Nephron (organoid): Measurements from ENCODE around the gene SFXN5.
A peak's percentile ranks its signal among the peaks of the same experiment; 100 is the strongest.

Experiments used
- H3K27ac Mint-ChIP-seq, 3 experiments: 2 replicates each; pipeline ENCODE4 v1.8.0; 2020; ENCODE audit warnings: mixed read lengths in 3 of 3, mild to moderate bottlenecking in 2 of 3, moderate library complexity in 1 of 3
- H3K27me3 Mint-ChIP-seq: 2 replicates; pipeline ENCODE4 v1.8.0; 2021; ENCODE audit warnings: low read depth, mild to moderate bottlenecking, moderate library complexity, mixed read lengths
- H3K36me3 Mint-ChIP-seq: 2 replicates; pipeline ENCODE4 v1.8.0; 2020; ENCODE audit warnings: low read depth, mixed read lengths
- H3K4me1 Mint-ChIP-seq: 2 replicates; pipeline ENCODE4 v1.8.0; 2020; ENCODE audit warnings: mixed read lengths
- H3K4me3 Mint-ChIP-seq, 3 experiments: 2 replicates each; pipeline ENCODE4 v1.8.0; 2020; ENCODE audit warnings: mild to moderate bottlenecking in 3 of 3, mixed read lengths in 3 of 3, moderate library complexity in 2 of 3
- H3K9me3 Mint-ChIP-seq: 2 replicates; pipeline ENCODE4 v1.8.0; 2020; ENCODE audit warnings: mixed read lengths
- TF ChIP-seq, protein P1 (sequence below), 3 experiments: fragments of 200-600 bp; sonication (generic); IDR thresholded peaks; one replicate each; pipeline ENCODE4 v1.5.0; 2021; ENCODE audit warnings: antibody characterized with exemption in 3 of 3; ENCODE audit not compliant: unreplicated experiment in 3 of 3

The SFXN5 gene

GRCh38 chr2:72935611-72935957 is 135.9 kb downstream of the SFXN5 start:
- H3K4me3 Mint-ChIP-seq, result no peak overlapping the region

DNA sequence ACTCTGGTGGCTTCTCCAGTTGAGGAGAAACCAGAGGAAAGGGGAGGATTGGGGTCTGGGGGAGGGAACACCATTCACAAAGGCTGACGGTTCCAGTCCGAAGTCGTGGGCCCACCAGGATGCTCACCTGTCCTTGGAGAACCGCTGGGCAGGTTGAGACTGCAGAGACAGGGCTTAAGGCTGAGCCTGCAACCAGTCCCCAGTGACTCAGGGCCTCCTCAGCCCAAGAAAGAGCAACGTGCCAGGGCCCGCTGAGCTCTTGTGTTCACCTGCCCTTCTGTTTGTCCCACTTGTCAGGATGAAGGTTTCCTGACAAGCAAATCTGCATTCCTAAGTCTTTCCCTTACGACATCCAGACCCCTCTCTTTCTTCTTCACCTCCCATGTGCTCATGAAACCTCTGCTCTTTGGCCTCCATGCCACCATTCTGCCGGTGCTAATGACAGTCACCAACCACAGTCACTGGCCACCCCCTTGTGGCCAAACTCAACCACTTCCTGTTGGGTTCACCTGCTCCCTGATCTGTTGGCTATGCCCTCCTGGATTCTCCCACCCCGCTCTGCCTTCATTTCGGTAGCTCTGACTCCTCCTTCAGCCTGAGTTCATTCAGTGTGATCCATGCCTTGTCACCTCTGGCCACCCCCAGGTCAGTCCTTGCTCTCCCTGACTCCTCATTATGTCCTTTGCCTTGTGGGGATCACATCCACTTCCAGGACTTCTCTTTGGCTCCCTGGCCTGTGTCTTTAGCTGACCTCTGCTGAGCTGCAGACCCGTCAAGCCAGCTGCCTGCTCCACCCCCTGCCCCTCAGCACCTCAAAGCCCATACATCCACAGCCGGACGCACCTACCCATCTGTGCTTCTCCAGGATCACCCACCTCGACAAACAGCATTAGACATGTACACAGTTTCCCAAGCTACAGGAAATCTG is 136.6 kb downstream of the SFXN5 start:
- H3K4me3 Mint-ChIP-seq, result no peak overlapping the region
- peaks cover 5% of the 10 kb centered on the region for H3K36me3 Mint-ChIP-seq
- H3K9me3 Mint-ChIP-seq, result no peaks in the 10 kb centered on the region
- H3K4me1 Mint-ChIP-seq, result no peaks in the 10 kb centered on the region
- TF ChIP-seq, protein P1, sequence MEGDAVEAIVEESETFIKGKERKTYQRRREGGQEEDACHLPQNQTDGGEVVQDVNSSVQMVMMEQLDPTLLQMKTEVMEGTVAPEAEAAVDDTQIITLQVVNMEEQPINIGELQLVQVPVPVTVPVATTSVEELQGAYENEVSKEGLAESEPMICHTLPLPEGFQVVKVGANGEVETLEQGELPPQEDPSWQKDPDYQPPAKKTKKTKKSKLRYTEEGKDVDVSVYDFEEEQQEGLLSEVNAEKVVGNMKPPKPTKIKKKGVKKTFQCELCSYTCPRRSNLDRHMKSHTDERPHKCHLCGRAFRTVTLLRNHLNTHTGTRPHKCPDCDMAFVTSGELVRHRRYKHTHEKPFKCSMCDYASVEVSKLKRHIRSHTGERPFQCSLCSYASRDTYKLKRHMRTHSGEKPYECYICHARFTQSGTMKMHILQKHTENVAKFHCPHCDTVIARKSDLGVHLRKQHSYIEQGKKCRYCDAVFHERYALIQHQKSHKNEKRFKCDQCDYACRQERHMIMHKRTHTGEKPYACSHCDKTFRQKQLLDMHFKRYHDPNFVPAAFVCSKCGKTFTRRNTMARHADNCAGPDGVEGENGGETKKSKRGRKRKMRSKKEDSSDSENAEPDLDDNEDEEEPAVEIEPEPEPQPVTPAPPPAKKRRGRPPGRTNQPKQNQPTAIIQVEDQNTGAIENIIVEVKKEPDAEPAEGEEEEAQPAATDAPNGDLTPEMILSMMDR (IDR thresholded peaks at IDR 0.05; ENCODE audit: unreplicated experiment in 3 of 3), result no peak
- H3K27me3 Mint-ChIP-seq, result peaks cover 20% of the 10 kb centered on the region
- H3K27ac Mint-ChIP-seq, result no peak overlapping the region

More at GRCh38 chr2:72935611-72935957, 135.9 kb downstream of the SFXN5 start:
- Mint-ChIP-seq H3K27me3 (peaks cover 25% of the 10 kb centered on the region), H3K27ac (peak overlapping the region in 1 of 3 experiments; percentile 50), H3K36me3 (peaks cover 5% of the 10 kb centered on the region), H3K9me3 (no peaks in the 10 kb centered on the region), H3K4me1 (no peaks in the 10 kb centered on the region)
- TF ChIP-seq, protein P1 (IDR thresholded peaks at IDR 0.05; ENCODE audit: unreplicated experiment in 3 of 3), result no peak

DNA sequence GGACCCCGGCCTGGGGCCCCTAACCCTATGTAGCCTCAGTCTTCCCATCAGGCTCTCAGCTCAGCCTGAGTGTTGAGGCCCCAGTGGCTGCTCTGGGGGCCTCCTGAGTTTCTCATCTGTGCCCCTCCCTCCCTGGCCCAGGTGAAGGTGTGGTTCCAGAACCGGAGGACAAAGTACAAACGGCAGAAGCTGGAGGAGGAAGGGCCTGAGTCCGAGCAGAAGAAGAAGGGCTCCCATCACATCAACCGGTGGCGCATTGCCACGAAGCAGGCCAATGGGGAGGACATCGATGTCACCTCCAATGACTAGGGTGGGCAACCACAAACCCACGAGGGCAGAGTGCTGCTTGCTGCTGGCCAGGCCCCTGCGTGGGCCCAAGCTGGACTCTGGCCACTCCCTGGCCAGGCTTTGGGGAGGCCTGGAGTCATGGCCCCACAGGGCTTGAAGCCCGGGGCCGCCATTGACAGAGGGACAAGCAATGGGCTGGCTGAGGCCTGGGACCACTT is 137.8 kb downstream of the SFXN5 start:
- no peaks in the 10 kb centered on the region for H3K9me3 Mint-ChIP-seq

DNA sequence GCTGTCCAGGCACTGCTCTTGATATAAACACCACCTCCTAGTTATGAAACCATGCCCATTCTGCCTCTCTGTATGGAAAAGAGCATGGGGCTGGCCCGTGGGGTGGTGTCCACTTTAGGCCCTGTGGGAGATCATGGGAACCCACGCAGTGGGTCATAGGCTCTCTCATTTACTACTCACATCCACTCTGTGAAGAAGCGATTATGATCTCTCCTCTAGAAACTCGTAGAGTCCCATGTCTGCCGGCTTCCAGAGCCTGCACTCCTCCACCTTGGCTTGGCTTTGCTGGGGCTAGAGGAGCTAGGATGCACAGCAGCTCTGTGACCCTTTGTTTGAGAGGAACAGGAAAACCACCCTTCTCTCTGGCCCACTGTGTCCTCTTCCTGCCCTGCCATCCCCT is 138.3 kb downstream of the SFXN5 start:
- no peaks in the 10 kb centered on the region for H3K4me1 Mint-ChIP-seq
- peaks cover 5% of the 10 kb centered on the region for H3K36me3 Mint-ChIP-seq
- TF ChIP-seq, protein P1 (IDR thresholded peaks at IDR 0.05; ENCODE audit: unreplicated experiment in 3 of 3), result no peak
- no peak overlapping the region for H3K27ac Mint-ChIP-seq
- peaks cover 20% of the 10 kb centered on the region for H3K27me3 Mint-ChIP-seq
- no peak overlapping the region for H3K4me3 Mint-ChIP-seq
- no peaks in the 10 kb centered on the region for H3K9me3 Mint-ChIP-seq

More for the DNA sequence above, 137.8 kb downstream of the SFXN5 start:
- peaks cover 5% of the 10 kb centered on the region for H3K36me3 Mint-ChIP-seq
- H3K27me3 Mint-ChIP-seq, result peaks cover 20% of the 10 kb centered on the region
- TF ChIP-seq, protein P1 (IDR thresholded peaks at IDR 0.05; ENCODE audit: unreplicated experiment in 3 of 3), result no peak
- H3K4me3 Mint-ChIP-seq, result no peak overlapping the region
- no peak overlapping the region for H3K27ac Mint-ChIP-seq
- H3K4me1 Mint-ChIP-seq, result no peaks in the 10 kb centered on the region

GRCh38 chr2:72932805-72933204 is 138.7 kb downstream of the SFXN5 start:
- no peaks in the 10 kb centered on the region for H3K4me1 Mint-ChIP-seq
- H3K36me3 Mint-ChIP-seq, result peaks cover 5% of the 10 kb centered on the region
- peaks cover 20% of the 10 kb centered on the region for H3K27me3 Mint-ChIP-seq
- no peak overlapping the region for H3K27ac Mint-ChIP-seq
- TF ChIP-seq, protein P1 (IDR thresholded peaks at IDR 0.05; ENCODE audit: unreplicated experiment in 3 of 3), result no peak
- no peak overlapping the region for H3K4me3 Mint-ChIP-seq
- no peaks in the 10 kb centered on the region for H3K9me3 Mint-ChIP-seq
